WTC11 (cell line): Measurements from ENCODE around the gene SLC27A4. TPM values are rescaled to one million over a fixed set of nuclear protein-coding genes. Genes with fewer than 3 reads are reported as not detected.

Experiments
- ATAC-seq: fragments of 200-7000 bp; cut with Tn5 transposase; 2 replicates; pipeline ENCODE4 v1.10.0; 2021; ENCODE audit warnings: mild to moderate bottlenecking, moderate library complexity
- CTCF ChIA-PET: fragments of 300-600 bp; sonication (Branson Sonifier 250); formaldehyde crosslinking; loops from one replicate; lab custom pipeline; 2021; ENCODE audit warnings: antibody characterized with exemption; lab: Charles Lee
- POLR2A ChIA-PET: fragments of 350-600 bp; sonication (Branson Sonifier 250); formaldehyde crosslinking; loops from one replicate; lab custom pipeline; 2021; ENCODE audit warnings: antibody characterized with exemption; lab: Charles Lee
- DNase-seq: peaks from one replicate; pipeline ENCODE4 v3.0.0; 2021; ENCODE audit warnings: low spot score
- H3K27ac Mint-ChIP-seq: 2 replicates; pipeline ENCODE4 v1.8.0; 2021; ENCODE audit warnings: mixed read lengths
- H3K27me3 Mint-ChIP-seq: 2 replicates; pipeline ENCODE4 v1.8.0; 2021; ENCODE audit warnings: low read depth, mild to moderate bottlenecking, moderate library complexity, mixed read lengths
- H3K36me3 Mint-ChIP-seq: 2 replicates; pipeline ENCODE4 v1.8.0; 2021; ENCODE audit warnings: mixed read lengths
- H3K4me1 Mint-ChIP-seq: 2 replicates; pipeline ENCODE4 v1.8.0; 2022; ENCODE audit warnings: mixed read lengths
- H3K4me3 Mint-ChIP-seq: 2 replicates; pipeline ENCODE4 v1.8.0; 2021; ENCODE audit warnings: mild to moderate bottlenecking, moderate library complexity, mixed read lengths
- H3K9me3 Mint-ChIP-seq: 2 replicates; pipeline ENCODE4 v1.8.0; 2021; ENCODE audit warnings: mixed read lengths
- ATF1 ChIP-seq: sonication (generic); formaldehyde crosslinking; IDR thresholded peaks from 2 replicates; pipeline ENCODE4 v1.8.1; 2023; ENCODE audit warnings: mild to moderate bottlenecking, moderate library complexity, missing genetic modification reagents
- CBFB ChIP-seq: sonication (generic); formaldehyde crosslinking; IDR thresholded peaks from 2 replicates; pipeline ENCODE4 v1.8.1; 2022; ENCODE audit warnings: mild to moderate bottlenecking, low read depth, missing genetic modification reagents
- CDX4 ChIP-seq: fragments of 250-450 bp; sonication (Bioruptor Pico); IDR thresholded peaks from 2 replicates; pipeline ENCODE4 v1.9.0; 2021; ENCODE audit warnings: moderate library complexity, mild to moderate bottlenecking, inconsistent platforms, borderline replicate concordance
- CREB1 ChIP-seq: sonication (generic); formaldehyde crosslinking; IDR thresholded peaks from 2 replicates; pipeline ENCODE4 v1.8.0; 2023; ENCODE audit warnings: mild to moderate bottlenecking, missing genetic modification reagents
- CTCF ChIP-seq: fragments of 200-600 bp; IDR thresholded peaks from 2 replicates; pipeline ENCODE4 v1.8.0; 2022; ENCODE audit warnings: antibody characterized with exemption
- FOXJ3 ChIP-seq: sonication (generic); formaldehyde crosslinking; IDR thresholded peaks from 2 replicates; pipeline ENCODE4 v1.9.0; 2021; ENCODE audit warnings: missing genetic modification reagents, mild to moderate bottlenecking, borderline replicate concordance
- HMGA2 ChIP-seq: fragments of 250-450 bp; sonication (Bioruptor Pico); IDR thresholded peaks from 2 replicates; pipeline ENCODE4 v1.4.0; 2021; ENCODE audit warnings: mild to moderate bottlenecking, moderate library complexity
- HMGXB4 ChIP-seq: sonication (generic); formaldehyde crosslinking; IDR thresholded peaks from 2 replicates; pipeline ENCODE4 v1.8.1; 2023; ENCODE audit warnings: mild to moderate bottlenecking, moderate library complexity, missing genetic modification reagents
- JUN ChIP-seq: sonication (generic); formaldehyde crosslinking; IDR thresholded peaks from 2 replicates; pipeline ENCODE4 v1.8.0; 2023; ENCODE audit warnings: mild to moderate bottlenecking, missing genetic modification reagents
- MAX ChIP-seq: sonication (generic); formaldehyde crosslinking; IDR thresholded peaks from 2 replicates; pipeline ENCODE4 v1.8.0; 2022; ENCODE audit warnings: mild to moderate bottlenecking, missing genetic modification reagents
- OVOL2 ChIP-seq: fragments of 250-450 bp; sonication (Bioruptor Pico); IDR thresholded peaks from 2 replicates; pipeline ENCODE4 v1.9.0; 2021; ENCODE audit warnings: mild to moderate bottlenecking, borderline replicate concordance
- RELA ChIP-seq: sonication (generic); formaldehyde crosslinking; IDR thresholded peaks from 2 replicates; pipeline ENCODE4 v1.8.1; 2022; ENCODE audit warnings: missing genetic modification reagents, mild to moderate bottlenecking, borderline replicate concordance
- SOX15 ChIP-seq: fragments of 250-450 bp; sonication (Bioruptor Pico); IDR thresholded peaks from 2 replicates; pipeline ENCODE4 v1.9.0; 2021; ENCODE audit warnings: mild to moderate bottlenecking
- SP1 ChIP-seq: sonication (generic); formaldehyde crosslinking; conservative IDR thresholded peaks from 2 replicates; pipeline ENCODE4 v1.8.1; 2022; ENCODE audit warnings: missing genetic modification reagents
- STAT6 ChIP-seq: sonication (generic); formaldehyde crosslinking; conservative IDR thresholded peaks from 2 replicates; pipeline ENCODE4 v1.8.1; 2023; ENCODE audit warnings: mild to moderate bottlenecking, low read depth, missing genetic modification reagents, moderate library complexity
- USF2 ChIP-seq: sonication (generic); formaldehyde crosslinking; IDR thresholded peaks from 2 replicates; pipeline ENCODE4 v1.8.1; 2023; ENCODE audit warnings: mild to moderate bottlenecking, missing genetic modification reagents, moderate library complexity
- ZNF121 ChIP-seq: sonication (generic); formaldehyde crosslinking; IDR thresholded peaks from 2 replicates; pipeline ENCODE4 v1.8.0; 2023; ENCODE audit warnings: missing genetic modification reagents
- ZNF138 ChIP-seq: sonication (generic); formaldehyde crosslinking; conservative IDR thresholded peaks from 2 replicates; pipeline ENCODE4 v1.8.1; 2022; ENCODE audit warnings: mild to moderate bottlenecking, moderate library complexity, missing genetic modification reagents
- ZNF281 ChIP-seq: sonication (generic); formaldehyde crosslinking; IDR thresholded peaks from 2 replicates; pipeline ENCODE4 v1.8.0; 2023; ENCODE audit warnings: mild to moderate bottlenecking, missing genetic modification reagents
- ZNF423 ChIP-seq: fragments of 250-450 bp; sonication (Bioruptor Pico); IDR thresholded peaks from 2 replicates; pipeline ENCODE4 v2.1.2; 2022; ENCODE audit warnings: mild to moderate bottlenecking, moderate library complexity
- ZSCAN18 ChIP-seq: fragments of 250-450 bp; sonication (Bioruptor Pico); IDR thresholded peaks from 2 replicates; pipeline ENCODE4 v2.1.2; 2022; ENCODE audit warnings: mild to moderate bottlenecking, moderate library complexity
- total RNA-seq: library from RNA; stranded (reverse); gene quantifications from 3 replicates; pipeline ENCODE4 v1.2.3, GENCODE V29; 2021

SLC27A4 gene
- total RNA-seq, 1 experiment from 2014 or later: 23.8 TPM

- ChIA-PET CTCF (interaction anchor here (1.0 kb wide), 1 partner anchor 14 kb away, joined by 3 read pairs; no protein-coding TSS in a partner anchor), POLR2A (no interaction called here)
- peaks cover 13% of the 10 kb centered on the region for H3K4me1 Mint-ChIP-seq
- TF ChIP-seq HMGA2 (CRISPR knock-in tag): no peak
- TF ChIP-seq CBFB (CRISPR knock-in tag): no peak
- no peak for TF ChIP-seq CTCF
- TF ChIP-seq CREB1 (CRISPR knock-in tag): no peak
- no peak for TF ChIP-seq USF2 (CRISPR knock-in tag)
- TF ChIP-seq ZNF423 (CRISPR knock-in tag): no peak
- no peak for TF ChIP-seq SP1 (CRISPR knock-in tag)
- no peak for TF ChIP-seq ZSCAN18 (CRISPR knock-in tag)
- no peak for TF ChIP-seq ATF1 (CRISPR knock-in tag)
- no peak for TF ChIP-seq ZNF281 (CRISPR knock-in tag)
- TF ChIP-seq MAX (CRISPR knock-in tag): no peak
- H3K27ac Mint-ChIP-seq: no peak overlapping the region
- no peak for DNase-seq
- no peak for ATAC-seq
- peaks cover 17% of the 10 kb centered on the region for H3K27me3 Mint-ChIP-seq
- no peaks in the 10 kb centered on the region for H3K9me3 Mint-ChIP-seq
- H3K36me3 Mint-ChIP-seq: peaks cover 9% of the 10 kb centered on the region
- no peak overlapping the region for H3K4me3 Mint-ChIP-seq
Observed at GRCh38 chr9:128375865-128376264, 35.5 kb downstream of the SLC27A4 start.

- CTCF ChIA-PET: interaction anchor here (0.9 to 3.4 kb wide), 12 partner anchors 11 to 87 kb away, joined by 3 to 49 read pairs (median 18); partner anchors contain the start of genes CERCAM and URM1
- POLR2A ChIA-PET: interaction anchor here (1.1 to 1.9 kb wide), 4 partner anchors 11 to 106 kb away, joined by 4 to 23 read pairs (median 9); partner anchors contain the start of genes GOLGA2, SWI5 and URM1
- Mint-ChIP-seq H3K36me3 (peaks cover 15% of the 10 kb centered on the region), H3K27ac (no peak overlapping the region), H3K4me3 (peak overlapping the region; percentile 28), H3K27me3 (peaks cover 75% of the 10 kb centered on the region), H3K9me3 (no peaks in the 10 kb centered on the region), H3K4me1 (peaks cover 53% of the 10 kb centered on the region)
- DNase-seq: no peak
- no peak for ATAC-seq
- no peak for TF ChIP-seq MAX (CRISPR knock-in tag)
- no peak for TF ChIP-seq STAT6 (CRISPR knock-in tag)
- TF ChIP-seq ZNF138 (CRISPR knock-in tag): no peak
- no peak for TF ChIP-seq ZNF121 (CRISPR knock-in tag)
- TF ChIP-seq SOX15 (CRISPR knock-in tag): no peak
- TF ChIP-seq CDX4 (CRISPR knock-in tag): no peak
- TF ChIP-seq HMGXB4 (CRISPR knock-in tag): no peak
- TF ChIP-seq JUN (CRISPR knock-in tag): no peak
- no peak for TF ChIP-seq FOXJ3 (CRISPR knock-in tag)
- TF ChIP-seq RELA (CRISPR knock-in tag): no peak
- TF ChIP-seq OVOL2 (CRISPR knock-in tag): no peak
Observed at GRCh38 chr9:128382261-128382660, 41.9 kb downstream of the SLC27A4 start.
